Stimulated activated CD4-positive, alpha-beta T cell treated with anti-CD3 and anti-CD28 coated beads, Interleukin-12 subunit alpha, Interleukin-12 subunit beta, amount 100 ng/mL, for 24 hours (primary cell): ENCODE measurements around the gene UBE2C.
"Not testable (repeated sequence)": the region's sequence is repeated elsewhere in the genome, so short reads cannot be mapped to it uniquely, and the experiment has no call there.

Source experiments
- DNase-seq, 2 experiments: peaks; one replicate each; pipeline ENCODE4 v3.0.0-alpha.2; 2020; ENCODE audit warnings: low read depth in 2 of 2

UBE2C gene

DNA sequence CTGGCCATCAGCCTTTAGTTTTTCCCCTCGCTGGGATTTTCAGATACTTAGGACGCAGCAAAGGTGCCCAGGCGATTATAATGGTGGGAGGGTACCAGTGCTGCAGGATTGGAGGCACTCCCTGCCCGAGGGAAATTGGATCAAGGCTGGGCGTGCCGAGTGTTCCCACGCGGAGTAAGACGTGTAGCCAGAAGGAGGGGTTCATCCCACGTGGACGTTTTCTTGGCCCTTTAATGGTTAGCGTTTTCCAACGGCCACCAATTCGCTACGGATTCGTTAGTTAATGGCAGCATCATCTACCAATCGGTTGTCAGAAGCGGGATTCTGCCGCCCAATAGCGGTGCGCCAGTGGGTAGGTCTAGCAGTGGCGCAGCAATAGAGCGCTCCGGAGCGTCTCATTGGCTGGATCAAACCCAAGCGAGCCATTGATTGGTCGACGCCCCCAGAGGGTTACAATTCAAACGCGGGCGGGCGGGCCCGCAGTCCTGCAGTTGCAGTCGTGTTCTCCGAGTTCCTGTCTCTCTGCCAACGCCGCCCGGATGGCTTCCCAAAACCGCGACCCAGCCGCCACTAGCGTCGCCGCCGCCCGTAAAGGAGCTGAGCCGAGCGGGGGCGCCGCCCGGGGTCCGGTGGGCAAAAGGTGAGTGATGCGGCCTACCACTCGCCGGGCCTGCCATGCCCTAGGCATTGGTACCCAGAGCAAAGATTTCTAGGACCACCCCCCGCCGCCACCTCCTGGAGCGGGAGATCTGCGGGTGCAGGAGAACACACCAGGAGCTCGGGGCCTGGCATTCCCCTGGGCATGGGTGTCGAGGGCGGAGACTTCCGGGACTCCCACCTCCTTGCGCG, at the start of gene UBE2C:
TSS of gene UBE2C (plus strand) at position 488 of the 849 bp plus-strand sequence. CDS start at position 540, 52 bp downstream.
- DNase-seq, result peak; percentile 88 to 94

DNA sequence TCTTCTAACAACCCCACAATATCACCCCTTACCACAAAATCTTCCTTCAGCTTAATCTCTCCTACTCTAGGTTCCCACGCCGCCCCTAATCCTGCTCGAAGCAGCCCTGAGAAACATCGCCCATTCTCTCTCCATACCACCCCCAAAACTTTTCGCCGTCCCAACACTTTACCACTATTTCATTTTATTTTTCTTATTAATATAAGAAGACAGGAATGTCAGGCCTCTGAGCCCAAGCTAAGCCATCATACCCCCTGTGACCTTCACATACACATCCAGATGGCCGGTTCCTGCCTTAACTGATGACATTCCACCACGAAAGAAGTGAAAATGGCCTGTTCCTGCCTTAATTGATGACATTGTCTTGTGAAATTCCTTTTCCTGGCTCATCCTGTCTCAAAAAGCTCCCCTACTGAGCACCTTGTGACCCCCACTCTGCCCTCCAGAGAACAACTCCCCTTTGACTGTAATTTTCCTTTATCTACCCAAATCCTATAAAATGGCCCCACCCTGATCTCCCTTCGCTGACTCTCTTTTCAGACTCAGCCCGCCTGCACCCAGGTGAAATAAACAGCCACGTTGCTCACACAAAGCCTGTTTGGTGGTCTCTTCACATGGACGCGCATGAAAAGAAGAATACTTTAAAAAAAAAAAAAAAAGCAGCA, 47.7 kb upstream of the UBE2C start:
- DNase-seq, result not testable (repeated sequence)

DNA sequence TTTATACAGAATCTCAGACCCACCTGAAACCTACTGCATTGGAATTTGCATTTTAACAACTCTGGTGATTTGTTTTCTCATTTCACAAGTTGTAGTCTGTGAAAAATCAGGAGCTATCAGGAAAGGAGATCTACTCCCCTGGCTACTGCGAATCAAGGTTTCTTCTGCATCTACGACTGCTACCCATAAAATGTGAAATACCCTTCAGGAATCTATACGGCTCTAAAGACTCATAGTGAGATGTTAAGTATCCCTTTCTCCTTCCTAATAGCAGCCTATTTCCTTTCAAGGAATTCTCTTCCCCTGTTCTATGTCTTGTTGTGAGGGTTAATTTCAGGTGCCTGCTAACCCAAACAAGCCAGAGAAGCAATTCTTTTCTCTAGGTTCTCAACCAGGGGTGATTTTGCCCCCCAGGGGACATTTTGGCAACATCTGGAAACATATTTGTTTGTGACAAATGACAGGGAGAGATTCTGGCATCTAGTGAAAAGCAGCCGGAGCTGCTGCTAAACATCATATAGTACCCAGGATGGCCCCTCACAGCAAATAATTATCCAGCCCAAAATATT, 47.1 kb upstream of the UBE2C start:
- no peak for DNase-seq

DNA sequence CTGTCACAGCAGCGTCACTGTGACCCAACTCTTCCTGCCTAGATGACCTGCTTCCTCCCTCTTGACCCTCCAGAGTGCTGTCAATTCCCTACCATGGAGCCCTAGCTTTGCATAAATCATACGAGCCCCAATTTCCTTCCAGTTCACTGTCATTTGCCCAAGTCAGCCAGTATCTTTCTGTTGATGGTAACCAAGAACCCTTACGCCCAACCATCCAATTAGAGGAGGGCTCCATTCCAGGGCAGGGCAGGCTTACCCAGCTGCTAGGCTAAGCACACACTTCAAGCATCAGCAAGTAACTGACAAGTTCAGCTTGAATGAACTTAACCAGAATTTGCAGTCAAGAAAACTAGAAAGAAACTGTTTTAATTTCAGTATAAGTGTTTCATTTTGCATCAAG, 46.5 kb upstream of the UBE2C start:
- DNase-seq, result no peak

- DNase-seq, result no peak
Observed at GRCh38 chr20:45768479-45768878, 44.0 kb upstream of the UBE2C start.

GRCh38 chr20:45771182-45771759, 41.2 kb upstream of the UBE2C start:
- peak; percentile 53 to 74 for DNase-seq

DNA sequence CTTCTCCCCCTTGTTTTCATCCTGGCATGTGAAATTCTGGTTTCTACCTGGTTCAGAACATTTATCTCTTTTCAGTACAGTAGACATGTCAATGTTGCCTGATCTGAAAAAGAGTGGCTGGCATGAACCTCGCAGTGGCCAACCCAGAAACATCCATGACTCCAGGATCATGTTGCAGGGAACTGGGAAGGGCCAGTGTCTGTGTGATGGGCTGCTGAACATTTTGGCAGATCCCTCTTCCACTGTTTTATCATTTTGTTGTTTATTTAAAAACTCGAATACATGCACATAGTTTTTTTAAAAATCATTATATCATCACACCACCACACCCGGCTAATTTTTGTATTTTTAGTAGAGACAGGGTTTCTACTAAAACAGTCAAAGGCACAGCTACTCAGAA, 39.8 kb upstream of the UBE2C start:
- no peak for DNase-seq

DNA sequence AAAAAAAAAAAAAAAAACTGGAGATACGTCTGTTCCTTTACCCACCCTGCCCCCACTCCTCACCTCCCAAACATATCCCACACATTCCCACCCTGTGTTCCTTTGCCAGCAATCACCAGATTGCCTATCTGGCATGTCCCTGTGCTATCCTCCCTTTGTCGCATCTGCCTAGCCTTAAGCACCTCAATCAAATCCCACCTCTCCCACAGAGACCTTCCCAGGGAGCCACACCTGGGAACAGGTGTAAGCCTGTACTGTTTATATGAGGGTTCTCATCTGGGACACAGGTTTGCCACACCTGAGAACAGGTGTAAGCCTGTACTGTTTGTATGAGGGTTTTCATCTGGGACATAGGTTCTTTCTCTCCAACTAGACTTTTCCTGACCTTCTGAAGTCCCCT, 37.5 kb upstream of the UBE2C start:
- DNase-seq, result no peak

DNA sequence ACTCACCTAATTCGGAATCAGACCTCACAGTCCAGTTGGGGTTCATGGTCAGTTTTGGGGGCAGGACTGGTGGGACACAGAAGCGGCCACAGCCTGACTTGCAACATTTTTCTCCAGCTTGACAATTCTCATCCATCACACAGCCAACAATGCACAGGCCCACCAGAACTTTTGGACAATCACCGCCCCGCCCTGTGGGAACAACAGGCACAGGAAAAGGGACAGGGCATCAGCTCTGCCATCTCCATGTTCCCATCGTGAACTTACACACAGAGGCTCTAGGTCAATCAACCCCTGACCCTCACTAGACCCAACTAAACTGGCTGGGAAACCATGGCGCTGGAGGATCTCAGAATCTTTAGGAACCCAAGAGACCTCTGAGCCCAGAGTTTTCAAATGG, 37.0 kb upstream of the UBE2C start:
- no peak for DNase-seq

DNA sequence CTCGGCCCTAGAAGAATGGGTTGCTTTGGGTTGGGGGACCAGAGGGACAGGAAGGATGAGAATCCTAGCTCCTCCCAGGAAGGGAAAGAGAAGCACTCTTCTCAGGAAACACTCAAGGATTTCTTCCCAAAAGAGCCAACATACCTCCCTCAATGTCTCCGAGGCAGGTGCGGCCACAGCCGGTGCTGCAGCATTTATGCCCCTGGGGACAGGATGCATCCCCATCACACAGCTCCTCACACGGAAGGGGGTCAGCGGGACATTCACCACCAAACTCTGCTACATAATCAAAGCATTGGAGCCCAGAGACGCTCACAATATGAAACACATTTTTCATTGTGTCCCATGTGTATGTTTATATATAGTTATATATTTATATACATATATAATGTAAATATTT, 35.5 kb upstream of the UBE2C start:
- DNase-seq, result no peak

DNA sequence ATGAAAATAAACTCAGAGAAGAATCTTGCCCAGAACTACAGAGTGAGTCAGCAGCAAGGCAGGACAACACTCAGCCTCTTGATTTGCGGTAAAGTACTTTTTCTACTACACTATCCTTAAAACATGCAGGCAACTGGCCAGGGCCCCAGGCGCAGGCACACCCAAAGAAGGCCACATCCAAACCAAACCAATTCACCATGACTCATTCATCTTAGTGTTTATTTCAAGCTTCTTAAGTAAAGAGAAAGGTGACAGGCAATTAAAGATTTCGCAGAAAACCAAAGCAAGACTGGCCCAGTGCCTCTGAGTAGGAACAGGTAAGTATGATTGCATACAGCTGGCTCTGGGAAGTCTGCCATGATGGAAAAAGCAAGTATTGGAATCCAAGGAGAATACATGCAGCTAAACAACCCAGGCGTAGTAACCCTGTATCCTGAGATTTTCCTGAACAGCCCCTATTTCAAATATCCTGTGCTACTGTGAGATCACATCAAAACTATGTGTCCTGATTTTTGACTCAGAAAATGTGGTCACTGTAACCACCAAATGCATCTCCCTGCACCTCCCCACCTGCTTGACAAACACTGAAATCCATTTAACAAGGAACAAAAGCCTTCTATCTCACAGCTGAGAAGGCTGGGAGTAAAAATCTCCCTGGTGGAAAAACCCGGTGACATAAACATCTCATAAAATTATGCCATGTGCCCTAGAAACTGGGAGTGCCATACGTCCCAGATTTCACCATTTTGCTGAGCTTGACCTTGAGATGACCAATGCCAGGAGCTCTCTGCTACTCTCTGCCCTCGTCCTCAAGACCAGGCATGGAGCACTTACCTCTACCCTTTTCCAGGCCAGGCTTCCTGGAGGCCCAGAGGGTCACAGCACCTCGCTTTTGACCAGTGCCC, 33.2 kb upstream of the UBE2C start:
- DNase-seq, result no peak

DNA sequence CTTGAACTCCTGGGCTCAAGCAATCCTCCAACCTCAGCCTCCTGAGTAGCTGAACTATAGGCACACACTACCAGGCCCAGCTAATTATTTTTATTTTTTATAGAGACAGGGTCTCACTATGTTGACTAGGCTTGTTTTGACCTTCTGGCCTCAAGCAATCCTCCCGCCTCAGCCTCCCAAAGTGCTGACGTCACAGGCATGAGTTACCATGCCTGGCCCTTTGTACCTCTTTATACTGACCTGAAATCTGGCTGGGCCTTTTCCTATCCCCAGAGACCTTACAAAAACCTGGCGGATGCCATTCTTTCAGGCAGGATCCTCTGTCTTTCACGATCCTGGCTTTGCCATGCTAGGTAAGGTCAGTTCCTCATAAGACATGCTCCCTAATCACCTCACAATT, 32.3 kb upstream of the UBE2C start:
- DNase-seq, result no peak

DNA sequence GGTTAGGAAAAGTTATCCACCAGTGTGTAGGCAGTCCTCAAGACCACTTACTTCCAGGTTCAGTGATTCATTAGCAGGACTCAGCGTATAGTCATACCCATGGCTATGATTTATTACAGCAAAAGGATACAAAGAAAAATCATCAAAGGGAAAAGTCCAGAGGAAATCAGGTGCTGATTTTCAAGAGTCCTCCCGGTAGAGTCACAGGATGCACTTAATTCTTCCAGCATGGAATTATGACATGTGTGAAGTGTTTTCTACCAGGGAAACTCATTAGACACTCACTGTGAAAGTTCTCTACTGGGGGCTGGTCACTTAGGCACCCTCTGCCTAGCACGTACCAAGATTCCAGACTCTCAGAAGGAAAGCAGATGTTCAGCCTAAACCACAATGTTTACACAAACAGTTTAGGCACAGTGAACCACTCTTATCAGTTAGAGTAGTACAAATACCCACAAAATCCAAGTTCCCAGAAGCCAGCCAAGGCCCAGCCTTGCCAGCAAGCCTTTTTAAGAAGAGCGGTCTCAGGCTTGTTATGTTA, 31.0 kb upstream of the UBE2C start:
- DNase-seq, result no peak

DNA sequence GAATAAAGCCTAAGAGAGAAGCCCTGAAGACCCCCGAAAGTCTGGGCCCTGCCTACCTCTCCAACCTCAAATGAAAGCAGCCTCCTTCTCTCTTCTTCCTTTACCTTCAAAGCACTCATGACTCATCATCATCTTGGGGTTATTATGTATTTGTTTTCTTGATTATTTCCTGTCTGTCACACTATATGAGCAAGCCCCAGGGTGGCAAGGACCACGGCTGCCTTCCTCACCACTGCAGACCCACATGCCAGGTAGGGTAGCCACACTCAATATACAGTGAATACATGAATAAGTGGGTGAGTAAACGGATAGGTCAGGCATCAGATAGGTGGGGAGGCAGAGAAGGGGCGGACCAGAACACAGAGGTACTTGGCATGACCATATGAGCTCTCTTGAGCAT, 29.6 kb upstream of the UBE2C start:
- no peak for DNase-seq

GRCh38 chr20:45783656-45784294, 28.7 kb upstream of the UBE2C start:
- no peak for DNase-seq

DNA sequence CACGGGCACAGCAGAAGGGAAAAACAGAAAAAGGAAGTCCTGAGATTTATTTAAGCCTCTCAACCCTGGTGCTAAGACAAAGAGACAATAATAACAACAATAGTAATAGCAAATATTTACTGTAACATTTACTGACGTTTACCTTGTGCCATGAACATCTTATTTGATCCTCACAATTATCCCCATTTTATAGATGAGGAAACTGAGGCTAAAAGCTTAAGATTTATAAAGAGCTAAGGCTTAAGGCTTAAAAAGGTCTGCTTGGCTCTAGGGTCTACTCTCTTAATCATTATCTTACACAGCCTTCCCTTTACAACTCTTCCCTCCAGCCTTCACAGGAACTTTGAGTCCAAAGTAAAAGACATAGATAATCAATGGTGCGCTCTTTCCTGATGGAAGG, 24.1 kb upstream of the UBE2C start:
- DNase-seq, result no peak

GRCh38 chr20:45792317-45793118, 19.9 kb upstream of the UBE2C start:
- DNase-seq, result no peak

DNA sequence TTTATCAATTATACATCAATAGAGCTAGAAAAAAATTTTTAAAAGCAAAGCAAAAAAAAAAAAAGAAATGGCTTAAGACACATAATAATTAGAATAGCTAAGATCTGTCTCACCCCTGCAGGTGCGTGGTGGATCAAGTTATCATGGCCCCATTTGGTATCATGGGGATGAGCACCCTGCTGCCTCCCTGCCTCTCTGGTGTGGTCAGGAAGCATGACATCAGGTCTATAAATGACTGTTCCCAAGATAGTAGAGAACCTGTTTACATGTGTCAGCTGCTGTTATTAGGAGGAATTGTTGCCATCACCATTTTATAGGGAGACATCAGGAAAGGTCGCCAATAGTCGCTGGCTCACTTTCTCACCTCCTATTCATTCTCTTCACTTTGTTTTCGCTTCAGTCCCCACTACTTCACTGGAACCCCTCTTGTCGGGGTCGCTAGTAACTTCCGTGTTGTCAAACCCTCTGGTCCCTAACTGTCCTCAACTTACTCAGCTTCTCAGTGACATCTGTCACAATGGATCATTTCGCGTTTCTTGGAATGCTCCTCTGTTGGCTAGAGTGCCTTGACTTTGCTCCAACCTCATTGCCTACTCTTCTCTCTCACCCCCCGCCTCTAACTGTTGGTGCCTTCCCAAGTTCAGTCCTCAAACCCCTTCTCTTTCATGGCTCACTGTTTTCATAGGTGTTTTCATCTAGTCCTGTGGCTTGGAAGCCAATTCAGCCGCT, 15.9 kb upstream of the UBE2C start:
- no peak for DNase-seq

- not testable (repeated sequence) for DNase-seq
Observed at GRCh38 chr20:45797510-45797909, 14.9 kb upstream of the UBE2C start.
